OCI-LY7 (cell line): ENCODE measurements around the gene PLEKHA5.

Source experiments
- CTCF ChIP-seq: fragments of 200-600 bp; sonication (generic); conservative IDR thresholded peaks from 2 replicates; pipeline ENCODE4 v1.5.1; 2014; ENCODE audit warnings: mild to moderate bottlenecking, antibody characterized with exemption, low read length, moderate library complexity, mixed read lengths
- EZH2phosphoT487 ChIP-seq: fragments of 200-600 bp; sonication (generic); IDR thresholded peaks from 2 replicates; pipeline ENCODE4 v1.6.1; 2018; ENCODE audit warnings: low read depth, borderline replicate concordance, mild to moderate bottlenecking, mixed run types, antibody characterized with exemption, low read length, moderate library complexity, mixed read lengths

- TF ChIP-seq CTCF (no peak), EZH2phosphoT487 (no peak)
Observed at GRCh38 chr12:19421503-19422282, 292.2 kb downstream of the PLEKHA5 start.
